ENCODE data around the gene ARHGAP25. TPM values are rescaled to one million over a fixed set of nuclear protein-coding genes. Genes with fewer than 3 reads are reported as not detected.

ARHGAP25 gene
- total and polyA plus RNA-seq, 2 donors (not counting 3 experiments of a cell fraction or from before 2014, with no cell fraction given) = 0.50 to 2.0 TPM

DNA sequence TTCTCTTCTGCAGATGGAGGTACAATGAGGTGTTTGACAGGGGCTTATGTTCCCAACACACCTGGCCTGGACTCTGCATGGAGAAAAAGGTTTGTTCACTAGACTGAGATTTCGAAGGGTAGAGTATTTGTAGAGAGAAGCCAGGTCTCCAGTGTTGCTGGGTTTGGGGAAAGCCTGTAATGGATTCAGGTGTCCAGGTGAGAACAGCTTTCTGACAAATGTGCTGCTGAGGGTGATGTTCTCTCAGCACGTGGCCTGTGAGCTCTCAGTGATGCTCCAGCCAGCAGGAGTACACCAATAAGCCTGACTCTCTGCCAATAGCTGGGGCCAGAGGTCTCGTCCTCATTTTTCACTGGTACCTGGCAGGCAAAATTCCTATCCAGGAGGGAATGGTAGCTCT lies 43.8 kb upstream of the ARHGAP25 start:
- no peaks in the 10 kb centered on the region for H3K4me1 ChIP-seq (ENCODE audit: control insufficient read depth, extremely low read depth, insufficient read depth, low read length)
- no peaks in the 10 kb centered on the region for H3K79me2 ChIP-seq (ENCODE audit: control insufficient read depth, insufficient read depth, low read length)
- no peaks in the 10 kb centered on the region for H4K20me1 ChIP-seq (replicated peaks; ENCODE audit: control insufficient read depth, extremely low read depth, insufficient read depth, low read length)
- H3K9me3 ChIP-seq (replicated peaks; ENCODE audit: control insufficient read depth, insufficient read depth, low read length) = no peaks in the 10 kb centered on the region
- no peak overlapping the region for H3K27ac ChIP-seq (ENCODE audit: insufficient read depth, low read depth, low read length)
- CTCF ChIA-PET = interaction anchor here (0.6 to 1.6 kb wide), 6 partner anchors 14 to 228 kb away, joined by 3 to 6 read pairs (median 4); no protein-coding TSS in a partner anchor
- FAIRE-seq (no peak), DNase-seq (ENCODE audit: low read depth, low spot score) (no peak)
- no peak overlapping the region for H2AFZ ChIP-seq (ENCODE audit: low read depth, low read length)
- H3K4me2 ChIP-seq (ENCODE audit: insufficient read depth, low read length) = no peak overlapping the region
- no peak overlapping the region for H3K4me3 ChIP-seq (replicated peaks in 1 of 3; ENCODE audit: insufficient read depth in 1 of 3, low read depth in 1 of 3, low read length in 3 of 3)
- POLR2A ChIA-PET = no interaction called here
- no peaks in the 10 kb centered on the region for H3K9me1 ChIP-seq (replicated peaks; ENCODE audit: control insufficient read depth, extremely low read depth, insufficient read depth, low read length)
- dilution Hi-C loops (cut with MboI; ENCODE audit: extremely low pct_ligation_motif_present, low sequenced_read_pairs) = no loop called here
- TF ChIP-seq, protein P1, sequence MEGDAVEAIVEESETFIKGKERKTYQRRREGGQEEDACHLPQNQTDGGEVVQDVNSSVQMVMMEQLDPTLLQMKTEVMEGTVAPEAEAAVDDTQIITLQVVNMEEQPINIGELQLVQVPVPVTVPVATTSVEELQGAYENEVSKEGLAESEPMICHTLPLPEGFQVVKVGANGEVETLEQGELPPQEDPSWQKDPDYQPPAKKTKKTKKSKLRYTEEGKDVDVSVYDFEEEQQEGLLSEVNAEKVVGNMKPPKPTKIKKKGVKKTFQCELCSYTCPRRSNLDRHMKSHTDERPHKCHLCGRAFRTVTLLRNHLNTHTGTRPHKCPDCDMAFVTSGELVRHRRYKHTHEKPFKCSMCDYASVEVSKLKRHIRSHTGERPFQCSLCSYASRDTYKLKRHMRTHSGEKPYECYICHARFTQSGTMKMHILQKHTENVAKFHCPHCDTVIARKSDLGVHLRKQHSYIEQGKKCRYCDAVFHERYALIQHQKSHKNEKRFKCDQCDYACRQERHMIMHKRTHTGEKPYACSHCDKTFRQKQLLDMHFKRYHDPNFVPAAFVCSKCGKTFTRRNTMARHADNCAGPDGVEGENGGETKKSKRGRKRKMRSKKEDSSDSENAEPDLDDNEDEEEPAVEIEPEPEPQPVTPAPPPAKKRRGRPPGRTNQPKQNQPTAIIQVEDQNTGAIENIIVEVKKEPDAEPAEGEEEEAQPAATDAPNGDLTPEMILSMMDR (IDR thresholded peaks at IDR 0.05; ENCODE audit: extremely low read depth in 1 of 2, insufficient read depth in 1 of 2, low read depth in 1 of 2, low read length in 2 of 2) = no peak
- TF ChIP-seq POLR2AphosphoS5 (IDR thresholded peaks at IDR 0.05; ENCODE audit: insufficient read depth, low read depth, low read length) (no peak), EZH2 (IDR thresholded peaks at IDR 0.05; ENCODE audit: borderline replicate concordance, low read depth, low read length, severe bottlenecking) (no peak), FOS (IDR thresholded peaks at IDR 0.05; ENCODE audit: borderline replicate concordance, insufficient read depth, low read length) (no peak), POLR2A (IDR thresholded peaks at IDR 0.05; ENCODE audit: low read depth, low read length) (no peak), MYC (IDR thresholded peaks at IDR 0.05; ENCODE audit: low read depth, low read length) (no peak), GATA2 (IDR thresholded peaks at IDR 0.05; ENCODE audit: insufficient read depth, insufficient read length, low read depth, low read length) (no peak), JUN (IDR thresholded peaks at IDR 0.05; ENCODE audit: borderline replicate concordance, insufficient read depth, insufficient read length, low read depth) (no peak)
- TF ChIP-seq, protein P2, sequence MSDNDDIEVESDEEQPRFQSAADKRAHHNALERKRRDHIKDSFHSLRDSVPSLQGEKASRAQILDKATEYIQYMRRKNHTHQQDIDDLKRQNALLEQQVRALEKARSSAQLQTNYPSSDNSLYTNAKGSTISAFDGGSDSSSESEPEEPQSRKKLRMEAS (IDR thresholded peaks at IDR 0.05; ENCODE audit: insufficient read depth, insufficient read length) = no peak
- no peaks in the 10 kb centered on the region for H3K36me3 ChIP-seq (ENCODE audit: control insufficient read depth in 2 of 2, extremely low read depth in 1 of 2, insufficient read depth in 2 of 2, low read length in 2 of 2)
- H3K9ac ChIP-seq (replicated peaks; ENCODE audit: extremely low read depth, insufficient read depth, low read length) = no peak overlapping the region
- no TSS peak for BruUV-seq (replicated peaks)
- intact Hi-C loops (cut with micrococcal nuclease) = no loop called here
- H3K27me3 ChIP-seq (ENCODE audit: control insufficient read depth in 2 of 2, insufficient read depth in 2 of 2, low read length in 2 of 2) = peaks cover 2 to 12% of the 10 kb centered on the region in 2 experiments

Data from endothelial cell of umbilical vein (primary cell).